Measurements from ENCODE around the gene ATE1. TPM values are rescaled to one million over a fixed set of nuclear protein-coding genes. Genes with fewer than 3 reads are reported as not detected.

Gene ATE1
- total and polyA plus RNA-seq, 2 of the 4 experiments (the other 2 are of a cell fraction): 6.4 to 27.8 TPM

GRCh38 chr10:121772406-121772805 lies 155.4 kb downstream of the ATE1 start:
- in situ Hi-C loops (cut with MboI; ENCODE audit: low sequenced_read_pairs): no loop called here
- no peaks in the 10 kb centered on the region for H3K79me1 ChIP-seq (ENCODE audit: low read depth in 1 of 2, low read length in 2 of 2)
- DNase-seq (no peak), ATAC-seq (ENCODE audit: low read depth) (no peak)
- no peaks in the 10 kb centered on the region for H3K9me1 ChIP-seq (ENCODE audit: insufficient read depth, low read length)
- no peak overlapping the region for H3K23ac ChIP-seq (ENCODE audit: low read depth, low read length)
- no peaks in the 10 kb centered on the region for H3K27me3 ChIP-seq (ENCODE audit: control insufficient read depth, insufficient read depth, low read length)
- no peak overlapping the region for H3K56ac ChIP-seq (ENCODE audit: extremely low read depth, insufficient read depth, low read length)
- H2AK9ac ChIP-seq (replicated peaks; ENCODE audit: low read depth, low read length, poor library complexity): no peak overlapping the region
- peaks cover 4% of the 10 kb centered on the region; the same call in 1 of the 2 replicates for H3K4me1 ChIP-seq (ENCODE audit: control insufficient read depth, insufficient read depth, low read length)
- H2BK5ac ChIP-seq (ENCODE audit: low read depth, low read length, poor library complexity, severe bottlenecking): no peak overlapping the region
- no peak overlapping the region for H2BK15ac ChIP-seq (ENCODE audit: low read depth, low read length)
- dilution Hi-C loops (cut with HindIII; ENCODE audit: low sequenced_read_pairs, unreplicated experiment): no loop called here
- CTCF ChIA-PET: no interaction called here
- intact Hi-C loops (cut with micrococcal nuclease): no loop called here
- H3K14ac ChIP-seq (replicated peaks; ENCODE audit: low read depth, low read length): no peak overlapping the region
- H4K91ac ChIP-seq (ENCODE audit: insufficient read depth, low read depth, low read length): no peak overlapping the region
- TF ChIP-seq MAZ (IDR thresholded peaks at IDR 0.05; ENCODE audit: borderline replicate concordance, low read depth, low read length) (no peak), BHLHE40 (IDR thresholded peaks at IDR 0.05; ENCODE audit: low read depth, low read length) (no peak), SMC3 (IDR thresholded peaks at IDR 0.05; ENCODE audit: low read depth, low read length) (no peak), FOS (IDR thresholded peaks at IDR 0.05; ENCODE audit: low read depth, low read length) (no peak), MAFK (IDR thresholded peaks at IDR 0.05; ENCODE audit: low read depth, low read length) (no peak), POLR2A (IDR thresholded peaks at IDR 0.05; ENCODE audit: low read depth, low read length) (no peak), NFE2L2 (IDR thresholded peaks at IDR 0.05; ENCODE audit: low read depth, low read length) (no peak), RAD21 (IDR thresholded peaks at IDR 0.05; ENCODE audit: low read length) (no peak), RCOR1 (IDR thresholded peaks at IDR 0.05; ENCODE audit: insufficient replicate concordance, low read length) (no peak), CEBPB (IDR thresholded peaks at IDR 0.05; ENCODE audit: low read depth, low read length) (no peak), RFX5 (IDR thresholded peaks at IDR 0.05; ENCODE audit: low read depth, low read length) (no peak), ELK1 (IDR thresholded peaks at IDR 0.05; ENCODE audit: borderline replicate concordance, low read depth, low read length) (no peak), CHD1 (IDR thresholded peaks at IDR 0.05; ENCODE audit: low read depth, low read length) (no peak)
- TF ChIP-seq, protein P1, sequence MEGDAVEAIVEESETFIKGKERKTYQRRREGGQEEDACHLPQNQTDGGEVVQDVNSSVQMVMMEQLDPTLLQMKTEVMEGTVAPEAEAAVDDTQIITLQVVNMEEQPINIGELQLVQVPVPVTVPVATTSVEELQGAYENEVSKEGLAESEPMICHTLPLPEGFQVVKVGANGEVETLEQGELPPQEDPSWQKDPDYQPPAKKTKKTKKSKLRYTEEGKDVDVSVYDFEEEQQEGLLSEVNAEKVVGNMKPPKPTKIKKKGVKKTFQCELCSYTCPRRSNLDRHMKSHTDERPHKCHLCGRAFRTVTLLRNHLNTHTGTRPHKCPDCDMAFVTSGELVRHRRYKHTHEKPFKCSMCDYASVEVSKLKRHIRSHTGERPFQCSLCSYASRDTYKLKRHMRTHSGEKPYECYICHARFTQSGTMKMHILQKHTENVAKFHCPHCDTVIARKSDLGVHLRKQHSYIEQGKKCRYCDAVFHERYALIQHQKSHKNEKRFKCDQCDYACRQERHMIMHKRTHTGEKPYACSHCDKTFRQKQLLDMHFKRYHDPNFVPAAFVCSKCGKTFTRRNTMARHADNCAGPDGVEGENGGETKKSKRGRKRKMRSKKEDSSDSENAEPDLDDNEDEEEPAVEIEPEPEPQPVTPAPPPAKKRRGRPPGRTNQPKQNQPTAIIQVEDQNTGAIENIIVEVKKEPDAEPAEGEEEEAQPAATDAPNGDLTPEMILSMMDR (conservative IDR thresholded peaks at IDR 0.05; ENCODE audit: low read depth, low read length): no peak
- TF ChIP-seq, protein P2, sequence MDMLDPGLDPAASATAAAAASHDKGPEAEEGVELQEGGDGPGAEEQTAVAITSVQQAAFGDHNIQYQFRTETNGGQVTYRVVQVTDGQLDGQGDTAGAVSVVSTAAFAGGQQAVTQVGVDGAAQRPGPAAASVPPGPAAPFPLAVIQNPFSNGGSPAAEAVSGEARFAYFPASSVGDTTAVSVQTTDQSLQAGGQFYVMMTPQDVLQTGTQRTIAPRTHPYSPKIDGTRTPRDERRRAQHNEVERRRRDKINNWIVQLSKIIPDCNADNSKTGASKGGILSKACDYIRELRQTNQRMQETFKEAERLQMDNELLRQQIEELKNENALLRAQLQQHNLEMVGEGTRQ (IDR thresholded peaks at IDR 0.05; ENCODE audit: low read depth, low read length): no peak
- POLR2A ChIA-PET (ENCODE audit: unreplicated experiment): no interaction called here
- no peaks in the 10 kb centered on the region for H3K9me3 ChIP-seq (ENCODE audit: control insufficient read depth, insufficient read depth, low read length)
- no TSS peak for BruUV-seq (replicated peaks)
- H4K5ac ChIP-seq (ENCODE audit: low read depth, low read length): no peak overlapping the region
- H4K20me1 ChIP-seq (ENCODE audit: insufficient read depth, low read length): no peaks in the 10 kb centered on the region
- H3K4me2 ChIP-seq (ENCODE audit: low read depth, low read length): no peak overlapping the region; the same call in 1 of the 2 replicates
- H3K4me3 ChIP-seq (ENCODE audit: insufficient read depth, low read depth, low read length): no peak overlapping the region
- H4K8ac ChIP-seq (ENCODE audit: low read depth in 2 of 2, low read length in 2 of 2): no peak overlapping the region
- H2BK20ac ChIP-seq (ENCODE audit: low read depth, low read length): no peak overlapping the region
- H3K9ac ChIP-seq (ENCODE audit: low read depth, low read length): no peak overlapping the region
- no peak overlapping the region; the same call in 1 of the 2 replicates for H3K27ac ChIP-seq (ENCODE audit: insufficient read depth, low read length)
- no CpG with 5 or more reads among the region's 6 CpGs for WGBS, 2 experiments (ENCODE audit: extremely low coverage in 2 of 2, insufficient read length in 1 of 2)
- no peak overlapping the region for H2AK5ac ChIP-seq (ENCODE audit: low read depth, low read length)
- no peak overlapping the region for H3K4ac ChIP-seq (ENCODE audit: low read depth, low read length)
- no peak overlapping the region for H2AFZ ChIP-seq (replicated peaks; ENCODE audit: low read length, poor library complexity)
- H3K18ac ChIP-seq (ENCODE audit: low read depth, low read length): no peak overlapping the region
- H3K36me3 ChIP-seq (ENCODE audit: control insufficient read depth, insufficient read depth, low read length): no peaks in the 10 kb centered on the region
- H2BK120ac ChIP-seq (ENCODE audit: low read depth, low read length): no peak overlapping the region
